ENCODE results near the gene PAGE4.

DNA sequence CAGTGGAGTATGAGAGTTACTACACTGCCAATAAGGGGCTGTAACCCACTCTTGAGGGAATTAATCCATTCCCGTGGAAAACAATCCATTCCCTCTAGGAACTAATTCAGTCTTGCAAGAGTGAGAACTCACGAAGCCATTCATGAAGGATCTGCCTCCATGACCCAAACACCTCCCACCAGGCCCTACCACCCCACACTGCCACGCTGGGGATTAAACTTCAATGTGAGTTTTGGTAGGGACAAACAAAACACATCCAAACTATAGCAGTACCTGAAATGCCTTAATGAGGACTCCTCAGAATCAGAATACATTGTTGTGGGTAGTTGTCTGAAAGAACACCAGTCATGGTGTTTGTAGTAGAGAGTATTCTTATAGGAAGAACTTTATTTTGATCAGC is 19.2 kb downstream of the PAGE4 start:
- TF ChIP-seq CTCF (conservative IDR thresholded peaks at IDR 0.05; ENCODE audit: low read length): no peak
- TF ChIP-seq EZH2phosphoT487 (IDR thresholded peaks at IDR 0.05; ENCODE audit: borderline replicate concordance, low read depth, low read length): no peak
